Measurements from ENCODE around the gene PLEKHJ1. TPM values are rescaled to one million over a fixed set of nuclear protein-coding genes. Genes with fewer than 3 reads are reported as not detected.

PLEKHJ1 gene
- 56.4 TPM for total RNA-seq

GRCh38 chr19:2236314-2237050 is at the start of gene PLEKHJ1, which contains the start of gene SF3A2:
Gene PLEKHJ1 (minus strand): TSS chr19:2236329. CDS start chr19:2236248, 81 bp downstream.
Gene SF3A2 (plus strand): TSS chr19:2236824. CDS start chr19:2243419, 6,595 bp downstream.

GRCh38 chr19:2282062-2282861 is 46.1 kb upstream of the PLEKHJ1 start, which contains the start of gene PEAK3:
Gene PEAK3 (minus strand): TSS chr19:2282175. CDS start chr19:2280931, 1,244 bp downstream.

GRCh38 chr19:2255982-2256685 is 20.0 kb upstream of the PLEKHJ1 start, which contains the start of gene JSRP1:
Gene JSRP1 (minus strand): TSS chr19:2256417. CDS start chr19:2255314, 1,103 bp downstream.

GRCh38 chr19:2249010-2249866 is 13.1 kb upstream of the PLEKHJ1 start, which contains the start of gene AMH:
Gene AMH (plus strand): TSS chr19:2249323. CDS start chr19:2249333, 10 bp downstream.

Other genes with a start within 250 kb of the PLEKHJ1 start
- gene BTBD2, start 220.6 kb downstream of the PLEKHJ1 start, total RNA-seq = 78.3 TPM
- gene MKNK2, start 185.1 kb downstream of the PLEKHJ1 start, total RNA-seq = 62.2 TPM
- 37.2 TPM for gene MOB3A, start 140.0 kb downstream of the PLEKHJ1 start, total RNA-seq
- 2.6 TPM for gene IZUMO4, start 139.4 kb downstream of the PLEKHJ1 start, total RNA-seq
- 90.0 TPM for gene AP3D1, start 84.8 kb downstream of the PLEKHJ1 start, total RNA-seq
- gene DOT1L, start 72.4 kb downstream of the PLEKHJ1 start, total RNA-seq = 19.2 TPM
- 57.7 TPM for gene SF3A2, start 495 bp upstream of the PLEKHJ1 start, total RNA-seq
- 0.82 TPM for gene AMH, start 13.0 kb upstream of the PLEKHJ1 start, total RNA-seq
- 5.2 TPM for gene JSRP1, start 20.1 kb upstream of the PLEKHJ1 start, total RNA-seq
- gene PEAK3, start 45.8 kb upstream of the PLEKHJ1 start, total RNA-seq = 0.44 TPM
- 12.9 TPM for gene LINGO3, start 71.8 kb upstream of the PLEKHJ1 start, total RNA-seq
- gene LSM7, start 92.3 kb upstream of the PLEKHJ1 start, total RNA-seq = 112 TPM
- 58.5 TPM for gene SPPL2B, start 92.4 kb upstream of the PLEKHJ1 start, total RNA-seq
- 1.0 TPM for gene TMPRSS9, start 123.9 kb upstream of the PLEKHJ1 start, total RNA-seq
- 32.5 TPM for gene TIMM13, start 191.3 kb upstream of the PLEKHJ1 start, total RNA-seq
- 56.0 TPM for gene LMNB2, start 220.6 kb upstream of the PLEKHJ1 start, total RNA-seq
- gene GADD45B, start 239.8 kb upstream of the PLEKHJ1 start, total RNA-seq = 32.1 TPM